SK-N-MC (cell line): Measurements from ENCODE around the gene TBX1.

Experiments
- DNase-seq: peaks from one replicate; pipeline ENCODE4 v3.0.0-alpha.2; 2011; ENCODE audit warnings: low read depth, low spot score
- H3K27ac ChIP-seq: fragments of 200-600 bp; sonication (generic); 2 replicates; pipeline ENCODE4 v1.5.1; 2016; ENCODE audit warnings: mixed run types
- H3K36me3 ChIP-seq: fragments of 200-600 bp; sonication (generic); 2 replicates; pipeline ENCODE4 v1.6.1; 2017; ENCODE audit warnings: antibody characterized with exemption, low read length, mixed read lengths; ENCODE audit not compliant: insufficient read depth
- H3K4me3 ChIP-seq: fragments of 200-600 bp; sonication (generic); 2 replicates; pipeline ENCODE4 v1.5.1; 2016
- H3K9ac ChIP-seq: fragments of 200-600 bp; sonication (generic); 2 replicates; pipeline ENCODE4 v1.8.0; 2017; ENCODE audit warnings: mixed run types, mixed read lengths; ENCODE audit not compliant: insufficient read length
- H3K9me3 ChIP-seq: fragments of 200-600 bp; sonication (generic); 2 replicates; pipeline ENCODE4 v1.6.1; 2017; ENCODE audit warnings: low read depth, mild to moderate bottlenecking, antibody characterized with exemption, low read length, moderate library complexity, mixed read lengths
- EZH2 ChIP-seq: fragments of 200-600 bp; sonication (generic); IDR thresholded peaks from one replicate; pipeline ENCODE4 v1.6.1; 2017; ENCODE audit warnings: antibody characterized with exemption
- FOXP2 ChIP-seq: optimal IDR thresholded peaks from 2 replicates; pipeline ENCODE3; 2011; ENCODE audit warnings: mild to moderate bottlenecking, moderate library complexity; ENCODE audit not compliant: insufficient read depth; ENCODE audit errors: extremely low read length, control extremely low read depth
- POLR2AphosphoS5 ChIP-seq: IDR thresholded peaks from 2 replicates; pipeline ENCODE4 v1.6.1; 2012; ENCODE audit warnings: mild to moderate bottlenecking, low read depth, low read length, borderline replicate concordance

Gene TBX1

DNA sequence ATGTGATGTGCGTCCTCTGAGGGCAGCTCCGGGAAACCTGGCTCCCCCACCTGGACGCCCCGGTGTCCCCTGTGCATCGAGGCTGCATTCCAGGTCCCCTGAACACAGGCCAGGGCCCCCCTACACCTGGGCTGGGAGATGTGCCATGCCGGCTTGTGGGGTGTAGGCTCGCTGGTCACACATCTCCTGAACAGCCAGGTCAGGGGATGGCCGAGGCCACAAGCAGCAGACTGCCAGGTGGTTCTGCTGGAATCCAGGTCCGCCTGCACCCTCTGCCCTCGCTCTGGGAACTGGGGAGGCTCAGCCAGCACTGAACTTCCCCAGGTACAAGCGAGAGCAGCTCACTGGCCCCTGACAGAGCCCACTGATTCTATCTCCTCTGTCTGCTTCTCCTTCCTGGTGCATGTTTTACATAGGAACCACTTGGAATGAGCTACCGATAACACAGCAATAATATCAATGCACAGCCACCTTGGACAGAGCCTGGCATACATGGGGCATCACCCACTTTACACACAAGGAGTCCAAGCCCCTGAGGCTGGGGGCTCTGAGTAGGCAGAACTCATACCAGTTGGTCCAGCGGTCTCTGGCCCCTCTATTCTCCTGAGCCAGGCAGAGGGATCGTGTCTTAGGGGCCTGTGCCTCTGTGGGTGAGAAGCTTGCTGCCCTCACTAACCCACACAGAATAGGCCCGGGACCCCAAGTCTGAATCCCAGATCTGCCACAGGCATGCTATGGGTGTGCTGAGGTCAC lies 46.8 kb downstream of the TBX1 start:
- H3K27ac ChIP-seq: no peak overlapping the region
- no peak overlapping the region for H3K9ac ChIP-seq

DNA sequence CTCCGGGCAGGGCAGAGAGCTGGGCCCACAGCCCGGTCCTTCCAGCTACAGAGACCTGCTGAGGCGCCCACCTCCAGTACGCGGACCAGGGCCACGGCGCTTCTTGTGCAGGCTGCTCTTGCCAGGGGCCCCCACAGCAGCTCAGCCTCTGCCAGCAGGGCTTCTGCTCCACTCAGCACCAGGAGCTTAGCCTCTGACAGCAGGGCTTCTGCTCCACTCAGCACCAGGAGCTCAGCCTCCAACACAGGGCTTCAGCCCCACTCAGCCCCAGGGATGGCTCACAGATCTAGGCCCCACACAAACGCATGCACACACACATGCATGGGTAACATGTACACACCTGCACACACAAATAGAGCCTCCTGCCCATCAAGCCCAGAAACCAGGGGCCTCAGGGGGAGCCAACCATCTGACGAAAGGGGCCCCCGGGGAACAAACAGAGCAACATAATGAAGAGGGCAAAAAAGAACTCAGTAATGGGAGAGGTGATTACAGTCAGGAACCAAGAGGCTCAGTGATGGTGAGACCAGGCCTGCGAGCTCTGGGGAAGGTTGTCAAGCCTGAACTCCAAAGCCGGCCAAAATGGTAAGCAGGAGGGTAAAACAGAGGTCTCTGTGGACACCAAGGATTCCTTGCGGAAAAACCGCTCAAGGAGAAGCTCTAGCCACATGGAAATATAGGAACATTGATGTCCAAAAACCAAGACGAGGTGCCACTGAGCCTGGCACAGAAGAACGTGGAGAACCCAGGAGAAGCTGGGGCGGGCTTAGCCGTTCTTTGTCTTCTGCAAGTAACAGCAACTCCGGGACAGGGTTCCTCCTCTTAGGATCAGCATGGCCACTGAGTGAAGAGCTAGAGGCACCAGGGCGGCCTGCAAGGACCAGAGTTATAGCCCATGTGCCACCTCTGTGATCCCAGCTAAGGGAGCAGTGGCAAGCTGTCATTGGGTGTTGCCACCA lies 47.6 kb downstream of the TBX1 start:
- H3K9ac ChIP-seq: no peak overlapping the region
- H3K4me3 ChIP-seq: no peak overlapping the region
- H3K27ac ChIP-seq: no peak overlapping the region
- no peak for DNase-seq
- TF ChIP-seq POLR2AphosphoS5: no peak
- no peak for TF ChIP-seq FOXP2
- no peak for TF ChIP-seq EZH2
- no peaks in the 10 kb centered on the region for H3K36me3 ChIP-seq
- H3K9me3 ChIP-seq: no peaks in the 10 kb centered on the region

More for the DNA sequence above, 46.8 kb downstream of the TBX1 start:
- TF ChIP-seq POLR2AphosphoS5 (no peak), EZH2 (no peak), FOXP2 (no peak)
- no peak overlapping the region for H3K4me3 ChIP-seq
- no peaks in the 10 kb centered on the region for H3K9me3 ChIP-seq
- no peak for DNase-seq
- no peaks in the 10 kb centered on the region for H3K36me3 ChIP-seq

DNA sequence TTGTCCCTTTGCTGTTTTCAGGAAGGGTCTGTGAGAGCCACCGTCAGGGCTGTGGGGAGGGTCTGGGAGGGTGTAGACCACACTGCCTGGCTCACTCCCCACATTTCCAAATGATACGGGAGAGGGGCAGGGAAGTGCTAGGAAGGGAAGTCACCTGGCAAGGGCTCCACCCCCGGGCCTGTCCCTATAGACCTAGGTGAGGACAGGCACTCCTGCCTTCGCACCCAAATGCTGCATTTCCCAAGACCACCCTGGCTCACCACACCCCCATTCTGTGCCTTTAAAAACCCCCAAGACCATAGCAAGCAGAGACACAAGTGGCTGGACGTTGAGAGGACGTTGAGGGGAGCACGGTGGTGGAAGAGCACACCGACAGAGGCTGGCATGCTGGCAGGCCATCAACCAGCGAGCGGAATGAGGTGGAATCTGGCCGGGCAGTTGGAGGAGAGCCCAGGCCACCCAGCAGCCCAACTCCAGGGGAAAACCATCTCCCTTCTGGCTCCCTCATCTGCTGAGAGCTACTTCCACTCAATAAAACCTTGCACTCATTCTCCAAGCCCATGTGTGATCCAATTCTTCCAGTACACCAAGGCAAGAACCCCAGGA lies 48.4 kb downstream of the TBX1 start:
- no peak overlapping the region for H3K9ac ChIP-seq
- H3K27ac ChIP-seq: no peak overlapping the region

DNA sequence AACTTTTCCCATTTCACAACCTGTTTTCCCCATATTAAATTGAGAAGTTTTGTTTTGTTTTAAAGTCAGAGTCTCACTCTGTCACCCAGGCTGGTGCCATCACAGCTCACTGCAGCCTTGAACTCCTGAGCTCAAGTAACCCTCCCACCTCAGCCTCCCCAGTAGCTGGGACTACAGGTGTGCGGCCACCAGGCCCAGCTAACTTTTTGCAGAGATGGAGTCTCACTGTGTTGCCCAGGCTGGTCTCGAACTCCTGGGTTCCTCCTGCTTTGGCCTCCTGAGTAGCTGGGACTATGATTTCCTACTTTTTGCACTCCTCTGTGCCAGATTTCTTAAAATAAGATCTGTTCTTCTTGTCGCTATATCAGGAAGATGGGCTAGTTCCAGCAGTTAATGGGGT lies 49.2 kb downstream of the TBX1 start:
- Histone ChIP-seq H3K36me3 (no peaks in the 10 kb centered on the region), H3K27ac (no peak overlapping the region), H3K4me3 (no peak overlapping the region), H3K9me3 (no peaks in the 10 kb centered on the region), H3K9ac (no peak overlapping the region)
- DNase-seq: no peak
- TF ChIP-seq POLR2AphosphoS5 (no peak), FOXP2 (no peak), EZH2 (no peak)

More for the DNA sequence above, 48.4 kb downstream of the TBX1 start:
- DNase-seq: no peak
- Histone ChIP-seq H3K4me3 (no peak overlapping the region), H3K36me3 (no peaks in the 10 kb centered on the region), H3K9me3 (no peaks in the 10 kb centered on the region)
- TF ChIP-seq POLR2AphosphoS5 (no peak), EZH2 (no peak), FOXP2 (no peak)

DNA sequence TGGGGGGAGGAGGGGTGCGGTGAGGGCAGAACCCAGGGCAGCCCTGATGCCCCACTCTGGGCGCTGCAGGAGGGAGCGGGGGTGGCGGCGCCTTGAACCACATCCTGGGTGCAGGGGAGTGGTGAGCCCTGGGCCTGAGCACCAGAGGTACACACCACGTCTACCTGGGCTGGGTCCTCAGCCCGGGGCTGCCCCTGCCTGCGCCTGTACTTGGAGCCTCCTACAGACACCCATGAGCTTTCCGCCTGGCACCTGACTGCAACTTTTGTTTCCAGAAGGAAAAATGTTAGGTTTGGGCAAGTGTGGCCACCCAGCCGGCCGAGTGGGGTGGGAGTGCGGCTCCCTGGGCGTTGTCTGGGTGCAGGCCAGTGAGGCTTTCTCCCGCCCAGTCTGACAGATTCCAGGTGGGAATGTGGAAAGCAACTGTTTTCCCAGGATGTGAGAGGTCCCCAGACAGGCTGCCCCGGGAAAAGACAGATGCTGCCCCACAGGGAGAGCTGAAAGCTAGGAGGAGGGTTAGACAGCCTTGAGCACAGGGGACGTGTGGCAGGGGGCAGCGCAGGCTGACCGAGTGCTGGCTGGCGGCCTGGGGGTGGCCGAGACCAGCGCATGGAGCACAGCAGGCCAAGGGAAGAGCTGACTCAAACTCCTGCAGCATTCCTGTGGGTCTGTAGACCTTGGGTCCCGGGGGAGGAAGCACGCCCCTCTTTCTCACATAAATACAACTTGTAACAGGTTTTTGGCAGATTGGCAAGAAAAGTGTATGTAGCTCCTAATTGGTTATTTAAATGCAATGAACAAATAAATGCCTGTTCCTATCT lies 50.0 kb downstream of the TBX1 start:
- peak overlapping the region; percentile 38 for H3K4me3 ChIP-seq
- peak overlapping the region; percentile 54 for H3K27ac ChIP-seq
- no peak for DNase-seq
- TF ChIP-seq EZH2 (no peak), FOXP2 (peak; percentile 66), POLR2AphosphoS5 (no peak)
- H3K9me3 ChIP-seq: no peaks in the 10 kb centered on the region
- H3K36me3 ChIP-seq: no peaks in the 10 kb centered on the region
- H3K9ac ChIP-seq: no peak overlapping the region

DNA sequence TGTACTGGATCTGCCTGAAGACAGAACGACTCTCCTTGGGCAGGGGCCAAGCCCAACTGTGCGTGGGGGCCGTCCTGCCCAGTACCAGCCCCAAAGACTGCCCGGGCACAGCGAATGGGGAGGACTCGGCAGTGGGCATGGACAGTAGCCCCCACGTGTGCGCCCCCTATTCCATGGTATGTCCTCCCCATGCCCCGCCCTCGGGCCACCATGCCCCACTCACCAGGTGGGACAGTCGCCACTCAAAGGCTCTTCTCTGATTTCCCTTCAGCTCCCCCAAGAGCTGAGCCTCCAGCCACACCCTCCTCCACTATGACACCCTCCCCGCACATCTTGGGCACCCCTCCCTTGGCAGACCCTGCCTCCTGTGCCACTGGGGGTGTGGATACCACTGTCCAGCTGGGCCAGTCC lies 50.6 kb downstream of the TBX1 start:
- Histone ChIP-seq H3K36me3 (no peaks in the 10 kb centered on the region), H3K4me3 (peak overlapping the region; percentile 38), H3K27ac (peak overlapping the region; percentile 54), H3K9me3 (no peaks in the 10 kb centered on the region), H3K9ac (no peak overlapping the region)
- TF ChIP-seq FOXP2 (no peak), EZH2 (no peak), POLR2AphosphoS5 (no peak)
- DNase-seq: no peak

DNA sequence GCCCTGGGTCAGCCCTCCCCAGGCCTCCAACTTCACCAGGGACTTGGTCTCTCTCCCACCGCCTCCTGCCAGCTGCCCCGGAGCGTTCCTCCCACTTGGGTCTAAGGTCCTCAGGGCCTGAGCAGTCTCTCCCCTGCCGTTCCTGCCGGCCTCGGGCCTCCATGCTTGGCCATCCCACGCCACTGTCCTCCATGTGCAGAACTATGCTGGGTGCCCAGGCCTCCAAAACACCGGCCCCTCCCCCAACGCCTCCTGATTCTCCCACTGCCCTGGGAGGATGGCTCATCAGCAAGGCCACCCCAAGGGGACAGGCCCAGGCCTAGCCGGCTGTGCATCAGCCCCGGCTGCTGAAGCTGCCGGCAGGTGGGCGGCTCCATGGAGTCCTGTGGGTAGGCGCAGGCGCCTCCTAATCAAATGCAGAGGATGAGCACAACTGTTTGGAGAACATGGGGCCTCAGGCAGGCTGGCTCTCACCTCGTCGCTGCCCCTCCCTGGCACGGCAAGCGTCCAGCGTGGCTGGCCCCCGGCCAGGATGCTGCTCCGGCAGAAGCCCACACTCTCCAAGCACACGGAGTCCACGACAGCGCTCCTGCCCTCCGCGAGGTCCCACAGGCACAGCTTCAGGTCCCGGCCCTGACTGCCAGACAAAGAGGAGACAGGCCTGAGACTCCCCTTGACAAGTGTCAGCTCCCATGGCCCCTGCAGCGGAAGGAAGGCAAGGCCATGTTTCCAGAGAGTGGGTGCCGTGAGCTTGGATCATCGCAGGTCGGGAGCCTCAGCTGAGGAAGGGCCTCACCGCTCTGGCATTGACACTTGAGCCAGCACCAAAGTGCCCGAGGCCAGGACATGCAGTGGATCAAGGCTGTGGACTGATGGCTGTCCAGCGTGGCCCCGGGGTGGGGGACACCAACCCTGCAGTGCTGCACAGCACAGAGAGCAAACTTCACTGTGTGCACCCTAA lies 51.5 kb downstream of the TBX1 start:
- no peak for DNase-seq
- H3K9me3 ChIP-seq: no peaks in the 10 kb centered on the region
- H3K9ac ChIP-seq: no peak overlapping the region
- H3K27ac ChIP-seq: no peak overlapping the region
- no peak overlapping the region for H3K4me3 ChIP-seq
- H3K36me3 ChIP-seq: no peaks in the 10 kb centered on the region
- TF ChIP-seq POLR2AphosphoS5 (no peak), FOXP2 (peak; percentile 22), EZH2 (no peak)
